Myocyte (in vitro differentiated cells): ENCODE data around the gene RETREG1. TPM values are rescaled to one million over a fixed set of nuclear protein-coding genes. Genes with fewer than 3 reads are reported as not detected.
A peak's percentile ranks its signal among the peaks of the same experiment; 100 is the strongest.

Source experiments
- DNase-seq: peaks from one replicate; pipeline ENCODE4 v3.0.0-alpha.2; 2012; ENCODE audit warnings: low read depth
- total RNA-seq: library from RNA; depleted of rRNA; stranded (reverse); fragments of >200 nt; gene quantifications from 2 replicates; pipeline ENCODE4 v1.2.3, GENCODE V29; 2014

RETREG1 gene
- total RNA-seq, 1 donor from 2014 or later, result 17.3 TPM

- DNase-seq, result no peak
Observed at GRCh38 chr5:16585041-16585667, 31.6 kb downstream of the RETREG1 start.

GRCh38 chr5:16582081-16582480, 34.7 kb downstream of the RETREG1 start:
- no peak for DNase-seq

GRCh38 chr5:16580382-16580781, 36.4 kb downstream of the RETREG1 start:
- DNase-seq, result no peak

- no peak for DNase-seq
Observed at GRCh38 chr5:16579142-16579847, 37.5 kb downstream of the RETREG1 start.

GRCh38 chr5:16578474-16578883, 38.3 kb downstream of the RETREG1 start:
- DNase-seq, result peak; percentile 28

- no peak for DNase-seq
Observed at GRCh38 chr5:16577677-16578076, 39.1 kb downstream of the RETREG1 start.

- peak; percentile 81 for DNase-seq
Observed at GRCh38 chr5:16574789-16575721, 41.7 kb downstream of the RETREG1 start.

- no peak for DNase-seq
Observed at GRCh38 chr5:16573401-16573800, 43.4 kb downstream of the RETREG1 start.

GRCh38 chr5:16572289-16573015, 44.3 kb downstream of the RETREG1 start:
- DNase-seq, result no peak

- DNase-seq, result no peak
Observed at GRCh38 chr5:16571016-16571415, 45.8 kb downstream of the RETREG1 start.

GRCh38 chr5:16570121-16570815, 46.5 kb downstream of the RETREG1 start:
- DNase-seq, result no peak

- peak; percentile 69 for DNase-seq
Observed at GRCh38 chr5:16568875-16569580, 47.8 kb downstream of the RETREG1 start.

GRCh38 chr5:16567365-16567764, 49.4 kb downstream of the RETREG1 start:
- DNase-seq, result no peak

GRCh38 chr5:16565118-16565517, 51.7 kb downstream of the RETREG1 start:
- DNase-seq, result no peak

GRCh38 chr5:16564248-16564867, 52.4 kb downstream of the RETREG1 start:
- no peak for DNase-seq

GRCh38 chr5:16563686-16564085, 53.1 kb downstream of the RETREG1 start:
- no peak for DNase-seq

- DNase-seq, result no peak
Observed at GRCh38 chr5:16561660-16562059, 55.1 kb downstream of the RETREG1 start.

GRCh38 chr5:16559702-16560101, 57.1 kb downstream of the RETREG1 start:
- DNase-seq, result no peak

GRCh38 chr5:16558984-16559629, 57.7 kb downstream of the RETREG1 start:
- no peak for DNase-seq
